HFFc6 (cell line): ENCODE data around the gene TAS1R3. TPM values are rescaled to one million over a fixed set of nuclear protein-coding genes. Genes with fewer than 3 reads are reported as not detected.

ENCODE experiments used
- DNase-seq: peaks from one replicate; pipeline ENCODE4 v3.0.0-alpha.2; 2018
- H3K27ac Mint-ChIP-seq: 2 replicates; pipeline ENCODE4 v1.8.0; 2020; ENCODE audit warnings: mild to moderate bottlenecking, mixed read lengths
- H3K27me3 Mint-ChIP-seq: 2 replicates; pipeline ENCODE4 v1.8.0; 2021; ENCODE audit warnings: mild to moderate bottlenecking, moderate library complexity, mixed read lengths; ENCODE audit not compliant: insufficient read depth
- H3K36me3 Mint-ChIP-seq: 2 replicates; pipeline ENCODE4 v1.8.0; 2021; ENCODE audit warnings: low read depth, mixed read lengths
- H3K4me1 Mint-ChIP-seq: 2 replicates; pipeline ENCODE4 v1.8.0; 2020; ENCODE audit warnings: low read depth, mixed read lengths
- H3K4me3 Mint-ChIP-seq: 2 replicates; pipeline ENCODE4 v1.8.0; 2020; ENCODE audit warnings: mild to moderate bottlenecking, moderate library complexity, mixed read lengths
- H3K9me3 Mint-ChIP-seq: 2 replicates; pipeline ENCODE4 v1.8.0; 2020; ENCODE audit warnings: mild to moderate bottlenecking, mixed read lengths
- total RNA-seq, 6 experiments: library from RNA; stranded (reverse); fragmentation: NEBNext Ultra II Directional; extraction: Animal tissue kit (Norgen Biotek cat#: 25700); gene quantifications; 2 replicates in 1 of 6; 3 replicates in 5 of 6; pipeline ENCODE4 v1.2.3, GENCODE V29; 2021
- TF ChIP-seq, protein P1 (sequence below): fragments of 200-600 bp; sonication (generic); IDR thresholded peaks from 2 replicates; pipeline ENCODE4 v1.5.0; 2021; ENCODE audit warnings: antibody characterized with exemption, mild to moderate bottlenecking

Gene TAS1R3
- total RNA-seq, 6 experiments from 2014 or later = 0.07 to 0.20 (median 0.13) TPM

DNA sequence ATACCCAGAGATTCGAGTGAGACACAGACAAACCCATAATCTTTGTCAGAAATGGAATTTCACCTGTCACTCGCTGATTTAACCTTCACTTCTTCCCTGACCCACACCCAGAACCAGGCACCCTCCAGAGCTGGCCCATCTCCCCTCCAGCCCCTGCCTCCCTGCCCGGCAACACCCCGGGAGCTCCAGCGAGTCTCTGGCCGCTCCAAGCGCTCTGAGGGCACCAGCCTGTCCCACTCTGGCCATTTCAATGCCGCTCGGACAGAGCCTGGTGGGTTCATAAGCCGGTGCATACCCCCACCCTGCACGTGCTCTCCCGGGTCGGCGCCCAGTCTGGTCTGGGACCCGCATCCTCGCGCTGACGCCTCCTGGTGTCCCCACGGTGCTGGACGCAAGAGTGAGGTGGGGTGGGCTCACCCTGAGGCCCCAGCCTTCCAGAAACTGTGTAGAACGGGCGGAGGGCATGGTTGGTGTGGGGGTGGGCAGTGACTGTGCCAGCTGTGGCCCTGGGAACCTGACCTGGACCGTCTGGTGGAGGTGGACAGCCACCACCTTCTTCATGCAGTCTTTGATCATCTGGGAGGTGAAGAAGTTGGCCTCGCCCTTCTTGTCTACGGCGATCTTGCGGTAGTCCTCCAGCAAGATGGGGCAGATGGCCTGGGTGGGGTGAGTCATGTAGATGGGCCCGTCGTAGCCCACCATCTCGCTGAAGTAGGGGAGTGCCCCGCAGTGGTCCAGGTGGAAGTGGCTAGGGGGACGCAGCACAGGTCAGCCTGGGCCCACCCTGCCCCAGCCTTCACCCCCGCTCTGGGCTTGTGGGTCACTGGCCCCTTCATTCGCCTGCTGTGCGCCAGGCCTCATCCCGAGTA is 12.1 kb upstream of the TAS1R3 start:
- H3K27me3 Mint-ChIP-seq = peaks cover 18% of the 10 kb centered on the region
- H3K27ac Mint-ChIP-seq = peak overlapping the region; percentile 91
- peaks cover 45% of the 10 kb centered on the region for H3K4me1 Mint-ChIP-seq
- DNase-seq = no peak
- H3K36me3 Mint-ChIP-seq = peaks cover 9% of the 10 kb centered on the region
- H3K9me3 Mint-ChIP-seq = no peaks in the 10 kb centered on the region
- H3K4me3 Mint-ChIP-seq = no peak overlapping the region
- TF ChIP-seq, protein P1, sequence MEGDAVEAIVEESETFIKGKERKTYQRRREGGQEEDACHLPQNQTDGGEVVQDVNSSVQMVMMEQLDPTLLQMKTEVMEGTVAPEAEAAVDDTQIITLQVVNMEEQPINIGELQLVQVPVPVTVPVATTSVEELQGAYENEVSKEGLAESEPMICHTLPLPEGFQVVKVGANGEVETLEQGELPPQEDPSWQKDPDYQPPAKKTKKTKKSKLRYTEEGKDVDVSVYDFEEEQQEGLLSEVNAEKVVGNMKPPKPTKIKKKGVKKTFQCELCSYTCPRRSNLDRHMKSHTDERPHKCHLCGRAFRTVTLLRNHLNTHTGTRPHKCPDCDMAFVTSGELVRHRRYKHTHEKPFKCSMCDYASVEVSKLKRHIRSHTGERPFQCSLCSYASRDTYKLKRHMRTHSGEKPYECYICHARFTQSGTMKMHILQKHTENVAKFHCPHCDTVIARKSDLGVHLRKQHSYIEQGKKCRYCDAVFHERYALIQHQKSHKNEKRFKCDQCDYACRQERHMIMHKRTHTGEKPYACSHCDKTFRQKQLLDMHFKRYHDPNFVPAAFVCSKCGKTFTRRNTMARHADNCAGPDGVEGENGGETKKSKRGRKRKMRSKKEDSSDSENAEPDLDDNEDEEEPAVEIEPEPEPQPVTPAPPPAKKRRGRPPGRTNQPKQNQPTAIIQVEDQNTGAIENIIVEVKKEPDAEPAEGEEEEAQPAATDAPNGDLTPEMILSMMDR = 0 out of 2 replicates have a peak, but pooled peaks have one; percentile 11

DNA sequence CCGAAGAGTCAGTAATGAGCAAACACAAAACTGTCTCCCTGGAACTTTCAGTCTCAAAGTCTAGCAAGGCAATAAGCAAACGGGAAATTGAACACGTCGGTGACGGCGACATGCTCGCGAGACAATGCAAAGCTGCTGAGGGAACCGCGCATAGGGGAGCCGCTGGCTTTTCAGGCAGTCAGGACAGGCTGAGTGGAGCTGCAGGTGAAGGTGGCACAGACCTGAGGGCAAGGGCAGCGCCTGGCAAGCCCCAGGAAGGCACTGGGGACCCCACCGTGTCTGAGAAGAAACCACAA is 11.5 kb upstream of the TAS1R3 start:
- Mint-ChIP-seq H3K4me3 (no peak overlapping the region), H3K27me3 (peaks cover 18% of the 10 kb centered on the region), H3K9me3 (no peaks in the 10 kb centered on the region), H3K36me3 (peaks cover 9% of the 10 kb centered on the region), H3K4me1 (peaks cover 45% of the 10 kb centered on the region), H3K27ac (peak overlapping the region; percentile 91)
- TF ChIP-seq, protein P1 = no peak
- no peak for DNase-seq

DNA sequence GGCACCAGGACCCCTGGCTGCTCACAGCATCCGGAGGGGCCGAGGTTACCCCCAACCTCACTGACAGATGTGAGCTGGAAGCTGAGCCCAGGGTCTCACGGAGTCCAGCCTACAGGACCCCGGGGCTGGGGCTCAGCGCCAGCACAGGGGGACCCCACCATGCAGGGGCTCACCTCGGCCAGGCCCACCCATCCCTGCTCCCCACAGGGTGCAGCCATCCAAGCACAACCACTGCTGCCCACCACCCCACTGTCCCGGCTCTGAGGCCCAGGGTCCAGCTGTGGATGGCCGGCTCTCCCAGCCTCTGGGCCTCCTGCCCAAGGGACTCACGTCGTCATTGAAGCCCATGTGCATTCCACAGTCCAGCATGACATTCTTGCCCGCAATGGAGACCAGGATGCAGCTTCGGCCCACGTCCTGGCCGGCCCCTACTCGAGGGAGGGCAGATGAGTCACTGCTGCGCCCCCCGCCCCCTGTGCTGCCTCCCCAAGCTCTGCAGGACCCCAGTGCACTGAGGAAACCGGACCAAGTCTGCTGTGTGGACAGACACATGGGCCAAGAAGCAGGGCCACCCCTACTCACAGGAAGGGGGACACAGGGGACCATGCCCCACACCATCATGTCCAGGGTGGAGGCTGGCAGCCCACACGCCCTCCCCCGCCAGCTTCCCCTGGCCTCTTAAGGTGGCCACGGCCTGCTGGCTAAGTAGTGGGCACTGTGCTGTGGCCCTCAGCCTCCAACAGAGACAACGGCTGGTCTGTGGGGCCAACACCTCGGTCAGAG is 10.2 kb upstream of the TAS1R3 start:
- DNase-seq = no peak
- TF ChIP-seq, protein P1 = no peak
- peaks cover 15% of the 10 kb centered on the region for H3K27me3 Mint-ChIP-seq
- peaks cover 51% of the 10 kb centered on the region for H3K4me1 Mint-ChIP-seq
- no peaks in the 10 kb centered on the region for H3K9me3 Mint-ChIP-seq
- peaks cover 9% of the 10 kb centered on the region for H3K36me3 Mint-ChIP-seq
- H3K4me3 Mint-ChIP-seq = 0 out of 2 replicates have a peak overlapping the region, but pooled peaks have one; percentile 7
- H3K27ac Mint-ChIP-seq = peak overlapping the region; percentile 61

DNA sequence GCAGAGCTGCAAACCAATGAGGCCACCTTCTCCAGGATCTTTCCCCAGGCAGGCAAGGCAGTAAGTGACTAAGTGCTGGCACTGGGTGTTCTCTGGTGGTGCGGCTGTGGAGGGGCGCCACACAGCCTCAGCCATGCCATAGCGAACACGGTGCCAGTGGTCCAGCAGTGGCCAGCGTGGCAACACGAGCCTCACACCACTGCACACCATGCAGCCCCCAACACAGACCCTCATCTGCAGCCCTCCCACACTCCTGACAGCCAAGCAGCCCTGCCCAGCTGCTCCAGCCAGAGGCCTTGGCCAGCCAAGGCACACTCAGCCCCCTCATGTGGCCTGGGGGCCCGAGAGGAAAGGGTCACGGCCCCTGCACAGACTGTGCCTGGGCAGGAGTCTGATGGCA is 9.6 kb upstream of the TAS1R3 start:
- TF ChIP-seq, protein P1 = no peak
- no peak for DNase-seq
- Mint-ChIP-seq H3K9me3 (no peaks in the 10 kb centered on the region), H3K4me1 (peaks cover 55% of the 10 kb centered on the region), H3K4me3 (0 out of 2 replicates have a peak overlapping the region, but pooled peaks have one; percentile 7), H3K36me3 (peaks cover 9% of the 10 kb centered on the region), H3K27me3 (peaks cover 13% of the 10 kb centered on the region), H3K27ac (peak overlapping the region; percentile 31)

DNA sequence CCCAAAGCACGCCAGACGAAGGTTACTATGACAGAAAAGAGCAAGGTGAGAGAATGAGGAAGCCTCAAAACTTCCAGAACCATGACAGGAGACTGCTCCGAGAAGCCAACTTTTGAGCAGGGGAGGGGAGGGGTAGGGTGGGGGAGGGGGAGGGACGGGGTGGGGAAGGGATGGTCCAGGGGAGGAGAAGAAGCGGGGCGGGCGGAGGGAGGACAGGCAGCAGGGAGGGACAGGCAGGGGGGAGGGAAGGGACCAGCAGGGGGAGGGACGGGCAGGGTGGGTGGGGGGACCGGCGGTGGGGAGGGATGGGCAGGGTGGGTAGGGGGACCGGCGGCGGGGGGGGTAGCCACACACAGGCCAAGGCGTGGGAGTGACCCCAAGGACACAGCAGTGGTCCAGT is 8.7 kb upstream of the TAS1R3 start:
- H3K36me3 Mint-ChIP-seq = peaks cover 6% of the 10 kb centered on the region
- no peaks in the 10 kb centered on the region for H3K9me3 Mint-ChIP-seq
- TF ChIP-seq, protein P1 = no peak
- H3K27me3 Mint-ChIP-seq = peaks cover 14% of the 10 kb centered on the region
- peaks cover 51% of the 10 kb centered on the region for H3K4me1 Mint-ChIP-seq
- peak overlapping the region; percentile 69 for H3K4me3 Mint-ChIP-seq
- no peak for DNase-seq
- H3K27ac Mint-ChIP-seq = peak overlapping the region; percentile 67; the same call in 1 of the 2 replicates
